B cell (primary cell): Measurements from ENCODE around the gene EVL. TPM values are rescaled to one million over a fixed set of nuclear protein-coding genes. Genes with fewer than 3 reads are reported as not detected.

ENCODE experiments used
- ATAC-seq: fragments of 200-7000 bp; cut with Tn5 transposase; one replicate; pipeline ENCODE4 v1.10.0; 2021; ENCODE audit warnings: low read depth, mild to moderate bottlenecking, moderate number of reproducible peaks, moderate library complexity
- CTCF ChIA-PET: fragments of 350-600 bp; sonication (Branson Sonifier 250); formaldehyde crosslinking; loops from one replicate; lab custom pipeline; 2021; ENCODE audit warnings: antibody characterized with exemption, inconsistent platforms; lab: Charles Lee
- POLR2A ChIA-PET: fragments of 350-600 bp; sonication (Branson Sonifier 250); formaldehyde crosslinking; loops from one replicate; lab custom pipeline; 2021; ENCODE audit warnings: antibody characterized with exemption; lab: Charles Lee
- DNase-seq: peaks from one replicate; pipeline ENCODE4 v3.0.0; 2013
- H2AFZ ChIP-seq: 2 replicates; pipeline ENCODE4 v1.6.1; 2012; ENCODE audit warnings: mild to moderate bottlenecking, low read depth, low read length; ENCODE audit not compliant: insufficient read depth, poor library complexity, severe bottlenecking
- H3K27ac ChIP-seq, 2 donors: 1 replicate in 1 of 2; 2 replicates in 1 of 2; pipeline ENCODE4 v1.5.1; 2012 to 2013; ENCODE audit warnings: low read length in 2 of 2, mild to moderate bottlenecking in 2 of 2, moderate library complexity in 1 of 2
- H3K27me3 ChIP-seq, 4 experiments: fragments of 200-600 bp in 1 of 4; sonication (generic) in 1 of 4; replicated peaks in 1 of 4; 1 replicate in 2 of 4; 2 replicates in 2 of 4; pipeline versions ENCODE4 v1.6.1 to v1.7.0; 2013 to 2016; ENCODE audit warnings: low read length in 3 of 4, mild to moderate bottlenecking in 2 of 4, mixed read lengths in 1 of 4, moderate library complexity in 1 of 4; ENCODE audit not compliant: insufficient read depth in 4 of 4, control insufficient read depth in 3 of 4; ENCODE audit errors: control extremely low read depth in 1 of 4
- H3K36me3 ChIP-seq, 2 experiments: replicated peaks in 1 of 2; 1 replicate in 1 of 2; 2 replicates in 1 of 2; pipeline versions ENCODE4 v1.6.1 to v1.7.1; 2013; ENCODE audit warnings: low read length in 1 of 2; ENCODE audit not compliant: insufficient read depth in 2 of 2, control insufficient read depth in 1 of 2; ENCODE audit errors: control extremely low read depth in 1 of 2, extremely low read depth in 1 of 2
- H3K4me1 ChIP-seq, 2 donors: fragments of 200-600 bp in 1 of 2; sonication (generic) in 1 of 2; 1 replicate in 1 of 2; 2 replicates in 1 of 2; pipeline versions ENCODE4 v1.5.1 to v1.6.1; 2013 to 2017; ENCODE audit warnings: low read length in 2 of 2; ENCODE audit not compliant: control insufficient read depth in 2 of 2, insufficient read depth in 2 of 2
- H3K4me2 ChIP-seq: replicated peaks from 2 replicates; pipeline ENCODE3; 2012; ENCODE audit warnings: mild to moderate bottlenecking, low read depth, low read length; ENCODE audit not compliant: poor library complexity, severe bottlenecking
- H3K4me3 ChIP-seq, 5 experiments: fragments of 200-600 bp in 1 of 5; sonication (generic) in 1 of 5; 1 replicate in 3 of 5; 2 replicates in 2 of 5; pipeline versions ENCODE4 v1.5.1 to v1.7.0; 2011 to 2016; ENCODE audit warnings: low read length in 4 of 5, mild to moderate bottlenecking in 4 of 5, low read depth in 2 of 5, control low read depth in 1 of 5, moderate library complexity in 1 of 5; ENCODE audit not compliant: insufficient read depth in 1 of 5; ENCODE audit errors: control extremely low read depth in 1 of 5, extremely low read depth in 1 of 5
- H3K79me2 ChIP-seq: fragments of 200-600 bp; sonication (generic); one replicate; pipeline ENCODE4 v1.6.0; 2016; ENCODE audit warnings: low read length; ENCODE audit not compliant: control insufficient read depth, insufficient read depth
- H3K9ac ChIP-seq: fragments of 200-600 bp; sonication (generic); 2 replicates; pipeline ENCODE4 v1.6.1; 2017; ENCODE audit warnings: mild to moderate bottlenecking, low read length, moderate library complexity
- H3K9me3 ChIP-seq, 3 donors: one replicate each; pipeline versions ENCODE4 v1.6.1 to v1.7.1; 2013; ENCODE audit warnings: low read length in 2 of 3; ENCODE audit not compliant: control insufficient read depth in 2 of 3, insufficient read depth in 1 of 3; ENCODE audit errors: control extremely low read depth in 1 of 3
- H4K20me1 ChIP-seq: 2 replicates; pipeline ENCODE4 v1.6.0; 2012; ENCODE audit warnings: mild to moderate bottlenecking, low read length; ENCODE audit not compliant: insufficient read depth, control insufficient read depth, poor library complexity, severe bottlenecking
- H3K27ac Mint-ChIP-seq: one replicate; pipeline ENCODE4 v1.8.0; 2021; ENCODE audit warnings: mixed read lengths
- H3K27me3 Mint-ChIP-seq: one replicate; pipeline ENCODE4 v1.8.0; 2021; ENCODE audit warnings: mixed read lengths
- H3K4me1 Mint-ChIP-seq: one replicate; pipeline ENCODE4 v1.8.0; 2021; ENCODE audit warnings: mixed read lengths
- H3K4me3 Mint-ChIP-seq: one replicate; pipeline ENCODE4 v1.8.0; 2021; ENCODE audit warnings: mixed read lengths
- H3K9me3 Mint-ChIP-seq: one replicate; pipeline ENCODE4 v1.8.0; 2022; ENCODE audit warnings: mixed read lengths; ENCODE audit not compliant: insufficient read depth
- EZH2 ChIP-seq: IDR thresholded peaks from 2 replicates; pipeline ENCODE4 v1.6.1; 2012; ENCODE audit warnings: borderline replicate concordance, low read depth, mild to moderate bottlenecking, moderate library complexity, low read length; ENCODE audit not compliant: insufficient read depth, poor library complexity, severe bottlenecking
- WGBS: methylation state at CpG from one replicate; pipeline ENCODE4 v1.1.5; 2013; ENCODE audit warnings: missing lambda C conversion rate; ENCODE audit not compliant: insufficient coverage; 5-methylcytosine and 5-hydroxymethylcytosine counted together
- intact Hi-C: fragments of 100-400 bp; cut with micrococcal nuclease; formaldehyde crosslinking; loops from one replicate; pipeline ENCODE4 v1.10.0; 2022
- polyA plus RNA-seq: library from polyadenylated mRNA; depleted of rRNA; stranded (reverse); fragments of >200 nt; gene quantifications from 2 replicates; pipeline ENCODE4 v1.2.3, GENCODE V29; 2012
- total RNA-seq, 2 donors: library from RNA; stranded (reverse); fragments of 120-200 nt in 1 of 2; gene quantifications; 1 replicate in 1 of 2; 2 replicates in 1 of 2; pipeline versions ENCODE4 v1.2.3 to v1.2.4, GENCODE V29; 2013 to 2022
- TF ChIP-seq, protein P1 (sequence below): fragments of 200-600 bp; IDR thresholded peaks from one replicate; pipeline ENCODE4 v1.8.0; 2022; ENCODE audit warnings: antibody characterized with exemption, mild to moderate bottlenecking

Gene EVL
- total and polyA plus RNA-seq, 2 donors (not counting 1 experiment from before 2014, with no cell fraction given), result 486 to 892 TPM

DNA sequence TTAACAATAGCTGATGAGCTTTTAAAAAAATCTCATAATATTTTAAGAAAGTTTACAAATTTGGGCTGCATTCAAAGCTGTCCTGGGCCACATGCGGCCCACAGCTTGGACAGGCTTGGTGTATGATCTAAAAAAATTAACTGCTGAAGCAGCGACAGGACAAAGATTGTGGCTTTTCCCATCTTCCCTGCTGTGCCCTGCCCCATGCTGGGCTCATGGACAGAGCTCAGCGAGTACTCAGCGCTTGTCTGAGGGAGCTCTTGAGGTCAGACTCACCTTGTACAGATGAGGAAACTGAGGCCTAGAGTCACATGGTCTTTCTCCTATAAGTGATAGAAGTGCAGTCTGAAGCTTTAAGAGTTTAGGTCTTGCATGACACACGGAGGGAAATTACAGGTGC lies 15.0 kb downstream of the EVL start:
- Histone ChIP-seq H3K36me3 (peaks cover 1 to 70% of the 10 kb centered on the region in 2 experiments), H3K79me2 (peaks cover 100% of the 10 kb centered on the region), H4K20me1 (peaks cover 98% of the 10 kb centered on the region), H3K4me3 (no peak overlapping the region), H2AFZ (no peak overlapping the region), H3K4me2 (peak overlapping the region; percentile 60), H3K9ac (peak overlapping the region; percentile 14), H3K27me3 (no peaks in the 10 kb centered on the region), H3K27ac (peak overlapping the region in 1 of 2 donors; percentile 49), H3K4me1 (peaks cover 72 to 73% of the 10 kb centered on the region in 2 donors), H3K9me3 (no peaks in the 10 kb centered on the region)
- ChIA-PET CTCF (interaction anchor here (1.1 to 9.1 kb wide), 7 partner anchors 11 to 99 kb away, joined by 3 to 77 read pairs (median 3); partner anchors contain the start of gene EVL), POLR2A (no interaction called here)
- TF ChIP-seq, protein P1, sequence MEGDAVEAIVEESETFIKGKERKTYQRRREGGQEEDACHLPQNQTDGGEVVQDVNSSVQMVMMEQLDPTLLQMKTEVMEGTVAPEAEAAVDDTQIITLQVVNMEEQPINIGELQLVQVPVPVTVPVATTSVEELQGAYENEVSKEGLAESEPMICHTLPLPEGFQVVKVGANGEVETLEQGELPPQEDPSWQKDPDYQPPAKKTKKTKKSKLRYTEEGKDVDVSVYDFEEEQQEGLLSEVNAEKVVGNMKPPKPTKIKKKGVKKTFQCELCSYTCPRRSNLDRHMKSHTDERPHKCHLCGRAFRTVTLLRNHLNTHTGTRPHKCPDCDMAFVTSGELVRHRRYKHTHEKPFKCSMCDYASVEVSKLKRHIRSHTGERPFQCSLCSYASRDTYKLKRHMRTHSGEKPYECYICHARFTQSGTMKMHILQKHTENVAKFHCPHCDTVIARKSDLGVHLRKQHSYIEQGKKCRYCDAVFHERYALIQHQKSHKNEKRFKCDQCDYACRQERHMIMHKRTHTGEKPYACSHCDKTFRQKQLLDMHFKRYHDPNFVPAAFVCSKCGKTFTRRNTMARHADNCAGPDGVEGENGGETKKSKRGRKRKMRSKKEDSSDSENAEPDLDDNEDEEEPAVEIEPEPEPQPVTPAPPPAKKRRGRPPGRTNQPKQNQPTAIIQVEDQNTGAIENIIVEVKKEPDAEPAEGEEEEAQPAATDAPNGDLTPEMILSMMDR, result no peak
- no peak for TF ChIP-seq EZH2
- ATAC-seq (no peak), DNase-seq (no peak)
- no peak overlapping the region for H3K4me3 Mint-ChIP-seq
- peaks cover 75% of the 10 kb centered on the region for H3K4me1 Mint-ChIP-seq
- intact Hi-C loops, result no loop called here
- no peaks in the 10 kb centered on the region for H3K9me3 Mint-ChIP-seq
- WGBS, result 87% methylated on average over 3 of the region's 5 CpGs
- no peaks in the 10 kb centered on the region for H3K27me3 Mint-ChIP-seq
- H3K27ac Mint-ChIP-seq, result peak overlapping the region; percentile 17

DNA sequence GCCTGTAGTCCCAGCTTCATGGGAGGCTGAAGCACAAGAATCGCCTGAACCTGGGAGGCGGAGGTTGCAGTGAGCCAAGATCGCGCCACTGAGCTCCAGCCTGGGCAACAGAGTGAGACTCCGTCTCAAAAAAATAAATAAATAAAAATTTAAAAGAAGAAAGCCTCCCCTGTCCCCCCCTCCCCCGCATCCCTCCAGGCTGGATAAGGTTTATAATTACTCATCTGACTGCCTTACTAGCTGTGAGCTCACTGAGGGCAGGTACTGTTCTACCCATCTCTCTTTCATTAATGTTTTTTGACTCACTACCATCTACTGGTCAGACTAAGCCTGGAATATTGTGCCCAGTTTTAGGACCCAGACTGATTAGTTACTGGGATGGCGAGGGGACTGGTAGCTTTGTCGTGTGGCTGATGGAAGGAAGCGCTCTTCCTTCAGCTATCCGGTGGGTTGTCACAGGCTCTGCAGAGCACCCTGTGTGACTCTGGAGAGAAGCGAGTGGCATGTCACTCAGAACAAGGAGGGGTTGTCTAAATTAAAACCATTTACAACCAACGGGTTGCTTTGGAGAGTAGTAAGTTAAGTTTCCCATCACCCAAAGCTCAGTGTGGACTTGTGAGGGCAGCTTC lies 16.9 kb downstream of the EVL start:
- Histone ChIP-seq H3K4me2 (peak overlapping the region; percentile 35), H3K79me2 (peaks cover 100% of the 10 kb centered on the region), H3K36me3 (peaks cover 6 to 70% of the 10 kb centered on the region in 2 experiments), H3K27ac (peak overlapping the region in 1 of 2 donors; percentile 62), H3K9ac (no peak overlapping the region), H3K27me3 (no peaks in the 10 kb centered on the region), H4K20me1 (peaks cover 98% of the 10 kb centered on the region), H2AFZ (no peak overlapping the region), H3K4me3 (no peak overlapping the region), H3K9me3 (no peaks in the 10 kb centered on the region), H3K4me1 (peaks cover 52 to 54% of the 10 kb centered on the region in 2 donors)
- DNase-seq (no peak), ATAC-seq (no peak)
- 50% methylated on average over 1 of the region's 12 CpGs for WGBS
- POLR2A ChIA-PET, result interaction anchor here (1.1 to 1.5 kb wide), 2 partner anchors 12 to 17 kb away, joined by 4 to 8 read pairs; partner anchors contain the start of gene EVL
- peak overlapping the region; percentile 74 for H3K4me3 Mint-ChIP-seq
- H3K4me1 Mint-ChIP-seq, result peaks cover 61% of the 10 kb centered on the region
- H3K27ac Mint-ChIP-seq, result peak overlapping the region; percentile 95
- CTCF ChIA-PET, result interaction anchor here (1.2 to 9.1 kb wide), 6 partner anchors 13 to 159 kb away, joined by 3 to 77 read pairs (median 4); partner anchors contain the start of gene EVL
- H3K9me3 Mint-ChIP-seq, result no peaks in the 10 kb centered on the region
- TF ChIP-seq EZH2, result no peak
- TF ChIP-seq, protein P1, result no peak
- intact Hi-C loops, result no loop called here
- H3K27me3 Mint-ChIP-seq, result no peaks in the 10 kb centered on the region
